WTC11 (cell line): Measurements from ENCODE around the gene HPN. TPM values are rescaled to one million over a fixed set of nuclear protein-coding genes. Genes with fewer than 3 reads are reported as not detected.
"Not testable (repeated sequence)": the region's sequence is repeated elsewhere in the genome, so short reads cannot be mapped to it uniquely, and the experiment has no call there.

Experiments
- ATAC-seq: fragments of 200-7000 bp; cut with Tn5 transposase; 2 replicates; pipeline ENCODE4 v1.10.0; 2021; ENCODE audit warnings: mild to moderate bottlenecking, moderate library complexity
- CTCF ChIA-PET: fragments of 300-600 bp; sonication (Branson Sonifier 250); formaldehyde crosslinking; loops from one replicate; lab custom pipeline; 2021; ENCODE audit warnings: antibody characterized with exemption; lab: Charles Lee
- POLR2A ChIA-PET: fragments of 350-600 bp; sonication (Branson Sonifier 250); formaldehyde crosslinking; loops from one replicate; lab custom pipeline; 2021; ENCODE audit warnings: antibody characterized with exemption; lab: Charles Lee
- DNase-seq: peaks from one replicate; pipeline ENCODE4 v3.0.0; 2021; ENCODE audit warnings: low spot score
- H3K27ac Mint-ChIP-seq: 2 replicates; pipeline ENCODE4 v1.8.0; 2021; ENCODE audit warnings: mixed read lengths
- H3K27me3 Mint-ChIP-seq: 2 replicates; pipeline ENCODE4 v1.8.0; 2021; ENCODE audit warnings: low read depth, mild to moderate bottlenecking, moderate library complexity, mixed read lengths
- H3K36me3 Mint-ChIP-seq: 2 replicates; pipeline ENCODE4 v1.8.0; 2021; ENCODE audit warnings: mixed read lengths
- H3K4me1 Mint-ChIP-seq: 2 replicates; pipeline ENCODE4 v1.8.0; 2022; ENCODE audit warnings: mixed read lengths
- H3K4me3 Mint-ChIP-seq: 2 replicates; pipeline ENCODE4 v1.8.0; 2021; ENCODE audit warnings: mild to moderate bottlenecking, moderate library complexity, mixed read lengths
- H3K9me3 Mint-ChIP-seq: 2 replicates; pipeline ENCODE4 v1.8.0; 2021; ENCODE audit warnings: mixed read lengths
- CBFB ChIP-seq: sonication (generic); formaldehyde crosslinking; IDR thresholded peaks from 2 replicates; pipeline ENCODE4 v1.8.1; 2022; ENCODE audit warnings: mild to moderate bottlenecking, low read depth, missing genetic modification reagents
- ELF4 ChIP-seq: sonication (generic); formaldehyde crosslinking; IDR thresholded peaks from 2 replicates; pipeline ENCODE4 v1.8.1; 2022; ENCODE audit warnings: low read depth, mild to moderate bottlenecking, moderate library complexity, missing genetic modification reagents
- ESRRA ChIP-seq: sonication (generic); formaldehyde crosslinking; IDR thresholded peaks from 2 replicates; pipeline ENCODE4 v1.8.1; 2022; ENCODE audit warnings: mild to moderate bottlenecking, missing genetic modification reagents, borderline replicate concordance
- FOXK1 ChIP-seq: sonication (generic); formaldehyde crosslinking; IDR thresholded peaks from 2 replicates; pipeline ENCODE4 v1.8.0; 2022; ENCODE audit warnings: mild to moderate bottlenecking, moderate library complexity, missing genetic modification reagents
- GRHL2 ChIP-seq: fragments of 250-450 bp; sonication (Bioruptor Pico); IDR thresholded peaks from 2 replicates; pipeline ENCODE4 v1.8.0; 2022; ENCODE audit warnings: mild to moderate bottlenecking, moderate library complexity; ENCODE audit not compliant: insufficient replicate concordance, severe bottlenecking
- IRF2 ChIP-seq: sonication (generic); formaldehyde crosslinking; IDR thresholded peaks from 2 replicates; pipeline ENCODE4 v1.8.0; 2022; ENCODE audit warnings: low read depth, missing genetic modification reagents, borderline replicate concordance
- MXD4 ChIP-seq: fragments of 250-450 bp; sonication (Bioruptor Pico); IDR thresholded peaks from 2 replicates; pipeline ENCODE4 v1.8.0; 2021; ENCODE audit warnings: mild to moderate bottlenecking, moderate library complexity, borderline replicate concordance
- NFATC4 ChIP-seq: fragments of 250-450 bp; sonication (Bioruptor Pico); IDR thresholded peaks from 2 replicates; pipeline ENCODE4 v1.9.0; 2021; ENCODE audit warnings: mild to moderate bottlenecking
- OVOL2 ChIP-seq: fragments of 250-450 bp; sonication (Bioruptor Pico); IDR thresholded peaks from 2 replicates; pipeline ENCODE4 v1.9.0; 2021; ENCODE audit warnings: mild to moderate bottlenecking, borderline replicate concordance
- RELA ChIP-seq: sonication (generic); formaldehyde crosslinking; IDR thresholded peaks from 2 replicates; pipeline ENCODE4 v1.8.1; 2022; ENCODE audit warnings: missing genetic modification reagents, mild to moderate bottlenecking, borderline replicate concordance
- ZNF121 ChIP-seq: sonication (generic); formaldehyde crosslinking; IDR thresholded peaks from 2 replicates; pipeline ENCODE4 v1.8.0; 2023; ENCODE audit warnings: missing genetic modification reagents
- ZNF263 ChIP-seq: sonication (generic); formaldehyde crosslinking; IDR thresholded peaks from 2 replicates; pipeline ENCODE4 v1.8.1; 2022; ENCODE audit warnings: low read depth, mild to moderate bottlenecking, moderate library complexity, missing genetic modification reagents
- ZNF423 ChIP-seq: fragments of 250-450 bp; sonication (Bioruptor Pico); IDR thresholded peaks from 2 replicates; pipeline ENCODE4 v2.1.2; 2022; ENCODE audit warnings: mild to moderate bottlenecking, moderate library complexity
- ZNF425 ChIP-seq: fragments of 250-450 bp; sonication (Bioruptor Pico); conservative IDR thresholded peaks from 2 replicates; pipeline ENCODE4 v1.9.0; 2021; ENCODE audit warnings: mild to moderate bottlenecking
- total RNA-seq: library from RNA; stranded (reverse); gene quantifications from 3 replicates; pipeline ENCODE4 v1.2.3, GENCODE V29; 2021
- TF ChIP-seq, protein P1 (sequence below): sonication (generic); formaldehyde crosslinking; IDR thresholded peaks from 2 replicates; pipeline ENCODE4 v1.8.1; 2023; ENCODE audit warnings: mild to moderate bottlenecking, missing genetic modification reagents
- TF ChIP-seq, protein P2 (sequence below): sonication (generic); formaldehyde crosslinking; IDR thresholded peaks from 2 replicates; pipeline ENCODE4 v1.8.1; 2023; ENCODE audit warnings: mild to moderate bottlenecking, missing genetic modification reagents, moderate library complexity
- TF ChIP-seq, protein P3 (sequence below): fragments of 250-450 bp; sonication (Bioruptor Pico); IDR thresholded peaks from 2 replicates; pipeline ENCODE4 v2.1.2; 2022; ENCODE audit warnings: mild to moderate bottlenecking, moderate library complexity
- TF ChIP-seq, protein P4 (sequence below): sonication (generic); formaldehyde crosslinking; IDR thresholded peaks from 2 replicates; pipeline ENCODE4 v1.8.1; 2022; ENCODE audit warnings: mild to moderate bottlenecking, moderate library complexity, missing genetic modification reagents

The HPN gene
- total RNA-seq, 1 experiment from 2014 or later, result 20.8 TPM

DNA sequence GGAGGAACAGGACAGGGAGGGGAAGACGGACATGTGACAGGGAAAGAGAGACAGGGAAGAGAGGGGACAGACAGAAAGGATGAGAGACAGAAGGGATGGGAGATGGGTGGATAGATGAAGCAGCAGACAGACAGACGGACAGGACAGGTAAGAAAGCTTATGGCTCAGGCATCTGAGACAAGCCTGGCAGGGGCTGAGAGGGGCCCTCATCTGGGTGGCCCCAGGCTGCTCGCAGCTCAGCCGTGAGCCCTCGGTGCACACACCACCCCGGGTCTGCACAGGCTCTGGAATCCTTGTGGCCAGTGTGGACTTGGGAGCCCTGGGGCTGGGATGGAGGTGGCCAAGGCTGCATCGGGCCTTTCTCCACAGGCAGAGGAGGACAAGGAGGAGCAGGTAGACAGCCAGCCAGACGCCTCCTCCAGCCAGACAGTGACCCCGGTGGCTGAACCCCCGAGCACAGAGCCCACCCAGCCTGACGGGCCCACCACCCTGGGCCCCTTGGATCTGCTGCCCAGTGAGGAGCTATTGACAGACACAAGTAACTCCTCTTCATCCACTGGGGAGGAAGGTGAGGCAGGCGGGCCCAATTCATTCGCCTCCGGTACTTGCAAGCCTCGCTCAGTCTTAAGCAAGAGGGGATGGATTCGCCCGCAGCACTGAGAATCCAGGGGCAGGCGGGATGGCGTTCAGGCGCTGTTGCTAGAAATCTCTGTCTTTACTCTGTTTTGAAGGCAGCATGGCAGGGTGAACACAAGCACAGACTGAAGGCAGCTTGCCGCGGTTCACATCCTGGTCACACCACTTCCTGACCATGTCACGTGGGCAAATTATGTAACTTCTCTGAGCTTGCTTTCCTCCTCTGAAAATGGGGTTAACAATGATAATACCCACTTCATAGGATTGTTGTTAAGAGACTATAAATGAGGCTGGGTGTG lies 27.4 kb upstream of the HPN start:
- H3K4me3 Mint-ChIP-seq, result no peak overlapping the region
- H3K27me3 Mint-ChIP-seq, result no peaks in the 10 kb centered on the region
- peak overlapping the region; percentile 78 for H3K27ac Mint-ChIP-seq
- ATAC-seq (no peak), DNase-seq (no peak)
- ChIA-PET POLR2A (no interaction called here), CTCF (interaction anchor here (1.4 to 3.4 kb wide), 2 partner anchors 14 to 176 kb away, joined by 10 to 25 read pairs; partner anchors contain the start of gene GRAMD1A)
- H3K9me3 Mint-ChIP-seq, result no peaks in the 10 kb centered on the region
- H3K36me3 Mint-ChIP-seq, result peaks cover 82% of the 10 kb centered on the region
- TF ChIP-seq CBFB (CRISPR knock-in tag) (no peak), NFATC4 (0 out of 2 replicates have a peak, but pooled peaks have one; percentile 57)
- H3K4me1 Mint-ChIP-seq, result peaks cover 11% of the 10 kb centered on the region; the same call in 1 of the 2 replicates

DNA sequence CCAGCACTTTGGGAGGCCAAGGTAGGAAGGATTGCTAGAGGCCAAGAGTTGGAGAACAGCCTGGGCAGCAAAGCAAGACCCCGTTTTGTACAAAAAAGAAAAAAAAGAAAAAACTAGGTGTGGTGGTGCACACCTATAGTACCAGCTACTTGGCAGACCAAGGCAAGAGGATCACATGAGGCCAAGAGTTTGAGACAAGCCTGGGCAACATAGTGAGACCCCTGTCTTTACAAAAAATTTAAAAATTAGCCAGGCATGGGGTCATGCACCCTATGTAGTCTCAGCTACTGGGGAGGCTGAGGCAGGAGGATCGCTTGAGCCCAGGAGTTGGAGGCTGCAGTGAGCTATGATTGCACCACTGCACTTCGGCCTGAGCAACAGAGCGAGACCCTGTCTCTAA lies 26.7 kb upstream of the HPN start:
- TF ChIP-seq ZNF121 (CRISPR knock-in tag), result peak; percentile 19; the same call in 1 of the 2 replicates
- H3K27me3 Mint-ChIP-seq, H3K9me3 Mint-ChIP-seq, H3K27ac Mint-ChIP-seq, H3K4me3 Mint-ChIP-seq, ATAC-seq, POLR2A ChIA-PET, CTCF ChIA-PET, DNase-seq: not testable (repeated sequence)
- peaks cover 81% of the 10 kb centered on the region for H3K36me3 Mint-ChIP-seq
- peaks cover 11% of the 10 kb centered on the region; the same call in 1 of the 2 replicates for H3K4me1 Mint-ChIP-seq

DNA sequence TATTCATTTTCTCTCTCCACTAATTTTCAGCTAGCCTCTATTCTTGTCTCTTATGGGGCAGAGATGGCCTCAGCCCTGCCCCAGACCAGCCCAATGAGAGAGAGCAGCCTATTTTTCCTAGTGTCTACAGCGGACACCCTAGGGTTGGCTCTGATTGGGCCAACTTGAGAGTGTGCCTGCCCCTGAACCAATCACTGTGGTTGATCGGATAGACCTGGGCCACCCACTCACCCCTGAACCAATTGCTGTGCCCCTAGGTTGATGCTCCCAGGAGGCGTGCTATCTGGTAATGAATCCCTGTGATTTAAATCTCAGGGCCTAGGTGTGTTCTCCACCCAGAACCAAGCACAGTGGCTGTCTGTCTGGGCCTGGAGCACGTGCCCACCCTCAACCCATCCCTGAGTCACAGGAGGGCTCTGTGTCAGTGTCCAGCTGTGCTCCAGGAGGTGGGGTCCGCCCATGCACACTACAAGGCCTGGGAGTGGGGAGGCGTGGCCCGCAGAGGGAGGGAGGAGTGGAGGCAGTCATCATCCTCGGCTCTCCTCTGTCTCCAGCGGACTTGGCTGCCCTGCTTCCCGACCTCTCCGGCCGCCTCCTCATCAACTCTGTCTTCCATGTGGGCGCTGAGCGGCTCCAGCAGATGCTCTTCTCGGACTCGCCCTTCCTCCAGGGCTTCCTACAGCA lies 26.1 kb upstream of the HPN start:
- H3K9me3 Mint-ChIP-seq, result no peaks in the 10 kb centered on the region
- peak; percentile 21; the same call in 1 of the 2 replicates for ATAC-seq
- POLR2A ChIA-PET, result no interaction called here
- no peak overlapping the region for H3K4me3 Mint-ChIP-seq
- CTCF ChIA-PET, result no interaction called here
- H3K27ac Mint-ChIP-seq, result no peak overlapping the region
- DNase-seq, result no peak
- no peaks in the 10 kb centered on the region for H3K27me3 Mint-ChIP-seq
- peaks cover 84% of the 10 kb centered on the region for H3K36me3 Mint-ChIP-seq
- peaks cover 11% of the 10 kb centered on the region; the same call in 1 of the 2 replicates for H3K4me1 Mint-ChIP-seq
- TF ChIP-seq ZNF263 (CRISPR knock-in tag) (no peak), OVOL2 (no peak), ZNF425 (CRISPR knock-in tag) (no peak), RELA (CRISPR knock-in tag) (no peak)

DNA sequence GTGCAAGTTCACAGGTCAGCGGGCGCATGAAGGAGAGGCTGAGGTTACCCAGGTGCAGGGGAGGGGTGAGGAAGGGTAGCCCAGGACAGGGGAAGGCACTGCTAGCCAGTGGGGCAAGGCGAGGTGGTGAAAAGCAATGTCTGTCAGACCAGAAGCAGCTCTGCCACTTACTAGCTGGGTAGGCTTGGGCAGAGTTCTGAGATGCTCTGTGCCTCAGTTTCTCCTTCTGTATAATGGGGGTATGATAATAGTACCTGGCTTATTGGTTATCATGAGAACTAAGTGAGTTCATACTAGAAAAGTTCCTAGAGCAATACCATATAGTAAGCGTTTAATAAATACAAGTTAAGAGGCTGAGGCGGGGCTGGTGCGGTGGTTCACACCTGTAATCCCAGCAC lies 25.6 kb upstream of the HPN start:
- CTCF ChIA-PET, result interaction anchor here (0.5 kb wide), 1 partner anchor 126 kb away, joined by 4 read pairs; no protein-coding TSS in a partner anchor
- peaks cover 84% of the 10 kb centered on the region for H3K36me3 Mint-ChIP-seq

DNA sequence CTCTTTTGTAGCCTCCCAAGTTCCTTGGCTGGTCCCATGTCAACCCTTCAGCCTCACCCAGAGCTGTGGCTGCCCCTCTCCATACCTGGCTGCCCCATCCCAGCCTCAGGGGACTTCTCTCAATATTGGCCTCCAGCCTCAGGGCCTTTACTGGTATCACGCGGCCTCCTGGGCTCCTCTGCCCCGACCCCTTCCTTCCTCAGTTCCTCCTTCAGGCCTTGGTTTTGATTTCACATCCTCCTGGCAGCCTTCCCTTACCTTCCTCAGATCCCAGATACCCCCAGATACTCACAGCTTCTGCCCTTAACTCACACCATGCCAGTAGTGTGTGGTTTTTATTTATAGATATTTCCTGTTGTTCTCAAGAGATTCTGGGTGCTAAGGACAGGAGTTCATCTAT lies 24.0 kb upstream of the HPN start:
- no peak overlapping the region for H3K4me3 Mint-ChIP-seq
- DNase-seq (no peak), ATAC-seq (no peak)
- CTCF ChIA-PET, result no interaction called here
- no peak overlapping the region for H3K27ac Mint-ChIP-seq
- H3K4me1 Mint-ChIP-seq, result peaks cover 7% of the 10 kb centered on the region; the same call in 1 of the 2 replicates
- POLR2A ChIA-PET, result no interaction called here
- H3K9me3 Mint-ChIP-seq, result no peaks in the 10 kb centered on the region
- H3K36me3 Mint-ChIP-seq, result peaks cover 79% of the 10 kb centered on the region
- no peaks in the 10 kb centered on the region for H3K27me3 Mint-ChIP-seq
- TF ChIP-seq MXD4 (CRISPR knock-in tag) (no peak), ESRRA (CRISPR knock-in tag) (no peak), ZNF423 (CRISPR knock-in tag) (no peak), FOXK1 (no peak), ELF4 (CRISPR knock-in tag) (no peak)
- TF ChIP-seq, protein P1, sequence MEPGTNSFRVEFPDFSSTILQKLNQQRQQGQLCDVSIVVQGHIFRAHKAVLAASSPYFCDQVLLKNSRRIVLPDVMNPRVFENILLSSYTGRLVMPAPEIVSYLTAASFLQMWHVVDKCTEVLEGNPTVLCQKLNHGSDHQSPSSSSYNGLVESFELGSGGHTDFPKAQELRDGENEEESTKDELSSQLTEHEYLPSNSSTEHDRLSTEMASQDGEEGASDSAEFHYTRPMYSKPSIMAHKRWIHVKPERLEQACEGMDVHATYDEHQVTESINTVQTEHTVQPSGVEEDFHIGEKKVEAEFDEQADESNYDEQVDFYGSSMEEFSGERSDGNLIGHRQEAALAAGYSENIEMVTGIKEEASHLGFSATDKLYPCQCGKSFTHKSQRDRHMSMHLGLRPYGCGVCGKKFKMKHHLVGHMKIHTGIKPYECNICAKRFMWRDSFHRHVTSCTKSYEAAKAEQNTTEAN (CRISPR knock-in tag), result no peak
- TF ChIP-seq, protein P2, sequence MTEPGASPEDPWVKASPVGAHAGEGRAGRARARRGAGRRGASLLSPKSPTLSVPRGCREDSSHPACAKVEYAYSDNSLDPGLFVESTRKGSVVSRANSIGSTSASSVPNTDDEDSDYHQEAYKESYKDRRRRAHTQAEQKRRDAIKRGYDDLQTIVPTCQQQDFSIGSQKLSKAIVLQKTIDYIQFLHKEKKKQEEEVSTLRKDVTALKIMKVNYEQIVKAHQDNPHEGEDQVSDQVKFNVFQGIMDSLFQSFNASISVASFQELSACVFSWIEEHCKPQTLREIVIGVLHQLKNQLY, result no peak
- TF ChIP-seq, protein P3, sequence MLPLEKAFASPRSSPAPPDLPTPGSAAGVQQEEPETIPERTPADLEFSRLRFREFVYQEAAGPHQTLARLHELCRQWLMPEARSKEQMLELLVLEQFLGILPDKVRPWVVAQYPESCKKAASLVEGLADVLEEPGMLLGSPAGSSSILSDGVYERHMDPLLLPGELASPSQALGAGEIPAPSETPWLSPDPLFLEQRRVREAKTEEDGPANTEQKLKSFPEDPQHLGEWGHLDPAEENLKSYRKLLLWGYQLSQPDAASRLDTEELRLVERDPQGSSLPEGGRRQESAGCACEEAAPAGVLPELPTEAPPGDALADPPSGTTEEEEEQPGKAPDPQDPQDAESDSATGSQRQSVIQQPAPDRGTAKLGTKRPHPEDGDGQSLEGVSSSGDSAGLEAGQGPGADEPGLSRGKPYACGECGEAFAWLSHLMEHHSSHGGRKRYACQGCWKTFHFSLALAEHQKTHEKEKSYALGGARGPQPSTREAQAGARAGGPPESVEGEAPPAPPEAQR, result no peak
- TF ChIP-seq, protein P4, sequence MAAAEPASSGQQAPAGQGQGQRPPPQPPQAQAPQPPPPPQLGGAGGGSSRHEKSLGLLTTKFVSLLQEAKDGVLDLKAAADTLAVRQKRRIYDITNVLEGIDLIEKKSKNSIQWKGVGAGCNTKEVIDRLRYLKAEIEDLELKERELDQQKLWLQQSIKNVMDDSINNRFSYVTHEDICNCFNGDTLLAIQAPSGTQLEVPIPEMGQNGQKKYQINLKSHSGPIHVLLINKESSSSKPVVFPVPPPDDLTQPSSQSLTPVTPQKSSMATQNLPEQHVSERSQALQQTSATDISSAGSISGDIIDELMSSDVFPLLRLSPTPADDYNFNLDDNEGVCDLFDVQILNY (CRISPR knock-in tag), result no peak

More for the DNA sequence above, 25.6 kb upstream of the HPN start:
- POLR2A ChIA-PET, result no interaction called here
- H3K9me3 Mint-ChIP-seq, result no peaks in the 10 kb centered on the region
- DNase-seq, result no peak
- peaks cover 11% of the 10 kb centered on the region; the same call in 1 of the 2 replicates for H3K4me1 Mint-ChIP-seq
- TF ChIP-seq ZNF423 (CRISPR knock-in tag), result no peak
- no peak for TF ChIP-seq GRHL2 (CRISPR knock-in tag)
- TF ChIP-seq IRF2 (CRISPR knock-in tag), result no peak
- H3K4me3 Mint-ChIP-seq, result no peak overlapping the region
- no peaks in the 10 kb centered on the region for H3K27me3 Mint-ChIP-seq
- no peak overlapping the region for H3K27ac Mint-ChIP-seq
- ATAC-seq, result no peak
